Ishikawa (cell line): ENCODE measurements around the gene AKAP6.

Experiments used
- CEBPB ChIP-seq: IDR thresholded peaks from 2 replicates; pipeline ENCODE4 v1.6.1; 2012
- CREB1 ChIP-seq: IDR thresholded peaks from 2 replicates; pipeline ENCODE4 v1.6.1; 2012; ENCODE audit warnings: low read depth
- EGR1 ChIP-seq: IDR thresholded peaks from 2 replicates; pipeline ENCODE4 v1.6.1; 2012
- EP300 ChIP-seq: IDR thresholded peaks from 2 replicates; pipeline ENCODE4 v1.6.1; 2012; ENCODE audit warnings: borderline replicate concordance
- FOXM1 ChIP-seq: IDR thresholded peaks from 2 replicates; pipeline ENCODE4 v1.6.1; 2012; ENCODE audit warnings: low read depth, borderline replicate concordance
- MAX ChIP-seq: IDR thresholded peaks from 2 replicates; pipeline ENCODE4 v1.6.1; 2012
- NFIC ChIP-seq: IDR thresholded peaks from 2 replicates; pipeline ENCODE4 v1.6.1; 2012
- RAD21 ChIP-seq: IDR thresholded peaks from 2 replicates; pipeline ENCODE4 v1.6.1; 2012; ENCODE audit warnings: low read depth
- REST ChIP-seq: IDR thresholded peaks from 2 replicates; pipeline ENCODE4 v1.6.1; 2012; ENCODE audit warnings: low read depth, mild to moderate bottlenecking
- TAF1 ChIP-seq: IDR thresholded peaks from 2 replicates; pipeline ENCODE4 v1.6.1; 2012; ENCODE audit warnings: low read depth, mild to moderate bottlenecking
- TCF12 ChIP-seq: IDR thresholded peaks from 2 replicates; pipeline ENCODE4 v1.6.1; 2012; ENCODE audit warnings: low read depth
- TEAD4 ChIP-seq: IDR thresholded peaks from 2 replicates; pipeline ENCODE4 v1.6.1; 2012
- USF1 ChIP-seq: IDR thresholded peaks from 2 replicates; pipeline ENCODE4 v1.6.1; 2012
- YY1 ChIP-seq: IDR thresholded peaks from 2 replicates; pipeline ENCODE4 v1.6.1; 2012; ENCODE audit warnings: low read depth
- ZBTB7A ChIP-seq: IDR thresholded peaks from 2 replicates; pipeline ENCODE4 v1.6.1; 2012; ENCODE audit warnings: low read depth

The AKAP6 gene

GRCh38 chr14:32349322-32349721 lies 20.2 kb downstream of the AKAP6 start:
- TF ChIP-seq USF1 (no peak), EP300 (no peak), TAF1 (no peak), MAX (no peak), CREB1 (no peak), RAD21 (no peak), EGR1 (no peak), CEBPB (no peak), FOXM1 (no peak), YY1 (no peak), TCF12 (no peak), ZBTB7A (no peak), NFIC (no peak), TEAD4 (no peak), REST (no peak)

GRCh38 chr14:32350020-32350419 lies 20.9 kb downstream of the AKAP6 start:
- TF ChIP-seq TEAD4 (no peak), USF1 (no peak), YY1 (no peak), EGR1 (no peak), ZBTB7A (no peak)

- TF ChIP-seq YY1, result no peak
- TF ChIP-seq NFIC, result no peak
These were observed 23.5 kb downstream of the AKAP6 start for GRCh38 chr14:32352631-32353030.

- TF ChIP-seq FOXM1, result no peak
- no peak for TF ChIP-seq TCF12
- TF ChIP-seq YY1, result no peak
- no peak for TF ChIP-seq TAF1
- TF ChIP-seq REST, result no peak
These were observed 25.6 kb downstream of the AKAP6 start for GRCh38 chr14:32354716-32355115.

- no peak for TF ChIP-seq REST
- TF ChIP-seq TEAD4, result no peak
- TF ChIP-seq TCF12, result no peak
- TF ChIP-seq EP300, result no peak
These were observed 29.7 kb downstream of the AKAP6 start for GRCh38 chr14:32358781-32359180.

- TF ChIP-seq REST (no peak), TCF12 (no peak)
These were observed 32.6 kb downstream of the AKAP6 start for GRCh38 chr14:32361674-32362073.
